ENCODE data around the gene CRTC2.
A peak's percentile ranks its signal among the peaks of the same experiment; 100 is the strongest.
"Not testable (repeated sequence)": the region's sequence is repeated elsewhere in the genome, so short reads cannot be mapped to it uniquely, and the experiment has no call there.

The CRTC2 gene

GRCh38 chr1:153928245-153928644 is 30.2 kb downstream of the CRTC2 start:
- DNase-seq (ENCODE audit: low spot score): no peak

GRCh38 chr1:153926405-153926804 is 32.0 kb downstream of the CRTC2 start:
- DNase-seq (ENCODE audit: low spot score): no peak

GRCh38 chr1:153922972-153923925 is 35.2 kb downstream of the CRTC2 start, which contains the start of gene GATAD2B:
GATAD2B (minus strand) TSS chr1:153922972; CDS start chr1:153828347, 94,625 bp downstream.
- peak; percentile 100 for DNase-seq (ENCODE audit: low spot score)

GRCh38 chr1:153922076-153922971 is 36.1 kb downstream of the CRTC2 start:
- DNase-seq (ENCODE audit: low spot score): peak; percentile 78

GRCh38 chr1:153921803-153922075 is 36.7 kb downstream of the CRTC2 start:
- DNase-seq (ENCODE audit: low spot score): no peak

- DNase-seq (ENCODE audit: low spot score): no peak
These were observed 37.2 kb downstream of the CRTC2 start for GRCh38 chr1:153921080-153921802.

- DNase-seq (ENCODE audit: low spot score): peak; percentile 51
These were observed 38.2 kb downstream of the CRTC2 start for GRCh38 chr1:153919876-153920852.

GRCh38 chr1:153916297-153916696 is 42.1 kb downstream of the CRTC2 start:
- DNase-seq (ENCODE audit: low spot score): no peak

- DNase-seq (ENCODE audit: low spot score): no peak
These were observed 46.1 kb downstream of the CRTC2 start for GRCh38 chr1:153912349-153912748.

GRCh38 chr1:153910560-153910959 is 47.9 kb downstream of the CRTC2 start:
- DNase-seq (ENCODE audit: low spot score): not testable (repeated sequence)

GRCh38 chr1:153908071-153908470 is 50.3 kb downstream of the CRTC2 start:
- no peak for DNase-seq (ENCODE audit: low spot score)

GRCh38 chr1:153907134-153907533 is 51.3 kb downstream of the CRTC2 start:
- no peak for DNase-seq (ENCODE audit: low spot score)

GRCh38 chr1:153906396-153906795 is 52.0 kb downstream of the CRTC2 start:
- DNase-seq (ENCODE audit: low spot score): no peak

- not testable (repeated sequence) for DNase-seq (ENCODE audit: low spot score)
These were observed 52.5 kb downstream of the CRTC2 start for GRCh38 chr1:153905908-153906307.

GRCh38 chr1:153903841-153904455 is 54.5 kb downstream of the CRTC2 start:
- no peak for DNase-seq (ENCODE audit: low spot score)

- DNase-seq (ENCODE audit: low spot score): no peak
These were observed 58.9 kb downstream of the CRTC2 start for GRCh38 chr1:153899509-153899908.

Measured in activated CD4-positive, alpha-beta T cell treated with anti-CD3 and anti-CD28 coated beads, Interleukin-2, Interleukin-4, amounts not matched to agents 100 ng/mL and 50 ng/mL, durations not matched to agents 16 hours and 8 hours (primary cell).